Caco-2 (cell line): Measurements from ENCODE around the gene ATP2A1. TPM values are rescaled to one million over a fixed set of nuclear protein-coding genes. Genes with fewer than 3 reads are reported as not detected.

Experiments
- BruUV-seq: library from RNA; stranded (reverse); fragments of 400-500 nt; replicated peaks from 2 replicates; lab custom pipeline; 2021; lab: Mats Ljungman, UMichigan
- CTCF ChIA-PET: fragments of 300-600 bp; sonication (Branson Sonifier 250); formaldehyde crosslinking; loops from one replicate; lab custom pipeline; 2022; ENCODE audit warnings: antibody characterized with exemption; lab: Charles Lee
- POLR2A ChIA-PET: fragments of 300-600 bp; sonication (Branson Sonifier 250); formaldehyde crosslinking; loops from one replicate; lab custom pipeline; 2022; ENCODE audit warnings: antibody characterized with exemption; lab: Charles Lee
- DNase-seq, 2 experiments: peaks; one replicate each; pipeline versions ENCODE4 v3.0.0 to v3.0.0-alpha.2; 2020 to 2022
- H3K27me3 ChIP-seq: replicated peaks from 2 replicates; pipeline ENCODE4 v1.6.0; 2011; ENCODE audit warnings: low read length; ENCODE audit not compliant: control insufficient read depth, insufficient read depth
- H3K36me3 ChIP-seq: 2 replicates; pipeline ENCODE4 v1.5.1; 2011; ENCODE audit warnings: low read length; ENCODE audit not compliant: control insufficient read depth, insufficient read depth
- H3K4me1 ChIP-seq: fragments of 250-450 bp; sonication (Bioruptor Pico); 2 replicates; pipeline ENCODE4 v1.5.1; 2020; ENCODE audit warnings: mild to moderate bottlenecking
- H3K4me3 ChIP-seq: 2 replicates; pipeline ENCODE4 v1.5.1; 2011; ENCODE audit warnings: low read depth, mild to moderate bottlenecking, control low read depth, low read length
- H3K9me3 ChIP-seq: fragments of 250-450 bp; sonication (Bioruptor Pico); 2 replicates; pipeline ENCODE4 v1.5.1; 2020; ENCODE audit warnings: mild to moderate bottlenecking, moderate library complexity
- H3K27ac Mint-ChIP-seq: one replicate; pipeline ENCODE4 v1.8.0; 2022; ENCODE audit warnings: mixed read lengths; ENCODE audit not compliant: unreplicated experiment
- H3K27me3 Mint-ChIP-seq: one replicate; pipeline ENCODE4 v1.8.0; 2022; ENCODE audit warnings: mixed read lengths; ENCODE audit not compliant: insufficient read depth, unreplicated experiment
- H3K36me3 Mint-ChIP-seq: one replicate; pipeline ENCODE4 v1.8.0; 2022; ENCODE audit warnings: mild to moderate bottlenecking, mixed read lengths; ENCODE audit not compliant: insufficient read depth, unreplicated experiment
- H3K4me1 Mint-ChIP-seq: one replicate; pipeline ENCODE4 v1.8.0; 2022; ENCODE audit warnings: low read depth, mixed read lengths; ENCODE audit not compliant: unreplicated experiment
- H3K4me3 Mint-ChIP-seq: one replicate; pipeline ENCODE4 v1.8.0; 2022; ENCODE audit warnings: mild to moderate bottlenecking, moderate library complexity, mixed read lengths; ENCODE audit not compliant: unreplicated experiment
- H3K9me3 Mint-ChIP-seq: one replicate; pipeline ENCODE4 v1.8.0; 2022; ENCODE audit warnings: mixed read lengths; ENCODE audit not compliant: unreplicated experiment
- intact Hi-C: fragments of 100-400 bp; cut with micrococcal nuclease; formaldehyde crosslinking; loops from one replicate; pipeline ENCODE4 v1.10.0; 2022; ENCODE audit not compliant: unreplicated experiment
- total RNA-seq: library from RNA; stranded (reverse); gene quantifications from 2 replicates; pipeline ENCODE4 v1.2.3, GENCODE V29; 2022
- TF ChIP-seq, protein P1 (sequence below), 2 experiments: fragments of 200-600 bp in 1 of 2; IDR thresholded peaks; 1 replicate in 1 of 2; 2 replicates in 1 of 2; pipeline versions ENCODE4 v1.5.1 to v1.8.0; 2011 to 2022; ENCODE audit warnings: antibody characterized with exemption in 1 of 2, control low read depth in 1 of 2, inconsistent platforms in 1 of 2, low read depth in 1 of 2, low read length in 1 of 2, mild to moderate bottlenecking in 1 of 2, moderate library complexity in 1 of 2; ENCODE audit not compliant: insufficient read depth in 1 of 2, severe bottlenecking in 1 of 2, unreplicated experiment in 1 of 2

Gene ATP2A1
- total RNA-seq, 1 experiment from 2014 or later = 2.3 TPM

DNA sequence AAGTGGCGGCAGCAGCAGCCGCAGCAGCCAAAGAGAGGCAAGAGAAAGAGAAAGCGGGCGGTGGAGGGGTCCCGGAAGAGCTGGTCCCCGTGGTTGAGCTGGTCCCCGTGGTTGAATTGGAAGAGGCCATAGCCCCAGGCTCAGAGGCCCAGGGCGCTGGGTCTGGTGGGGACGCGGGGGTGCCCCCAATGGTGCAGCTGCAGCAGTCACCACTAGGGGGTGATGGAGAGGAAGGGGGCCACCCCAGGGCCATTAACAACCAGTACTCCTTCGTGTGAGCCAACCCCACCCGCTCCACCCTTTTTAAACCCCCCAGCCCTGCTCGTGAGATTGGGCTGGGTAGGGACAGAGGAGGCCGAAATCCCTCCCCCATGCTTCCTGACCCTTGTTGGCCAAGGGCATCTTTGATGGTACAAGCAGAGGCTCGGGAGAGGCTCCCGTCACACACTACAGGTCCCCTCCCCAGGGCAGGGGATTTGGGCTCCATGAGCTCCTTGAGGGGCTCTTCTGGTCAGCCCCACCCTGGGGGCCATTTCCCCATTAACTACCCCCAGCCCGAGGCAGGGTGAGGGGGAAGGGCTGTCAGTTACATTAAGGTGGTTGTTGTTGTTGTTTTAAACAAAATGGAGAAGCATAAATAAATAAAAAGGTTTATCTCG, 4.6 kb upstream of the ATP2A1 start:
- Mint-ChIP-seq H3K9me3 (no peaks in the 10 kb centered on the region), H3K4me3 (no peak overlapping the region), H3K27me3 (no peaks in the 10 kb centered on the region), H3K27ac (no peak overlapping the region), H3K4me1 (no peaks in the 10 kb centered on the region), H3K36me3 (peaks cover 63% of the 10 kb centered on the region)
- Histone ChIP-seq H3K4me1 (peaks cover 3% of the 10 kb centered on the region; the same call in 1 of the 2 replicates), H3K9me3 (no peaks in the 10 kb centered on the region), H3K4me3 (no peak overlapping the region), H3K36me3 (peaks cover 1% of the 10 kb centered on the region), H3K27me3 (no peaks in the 10 kb centered on the region)
- TF ChIP-seq, protein P1, sequence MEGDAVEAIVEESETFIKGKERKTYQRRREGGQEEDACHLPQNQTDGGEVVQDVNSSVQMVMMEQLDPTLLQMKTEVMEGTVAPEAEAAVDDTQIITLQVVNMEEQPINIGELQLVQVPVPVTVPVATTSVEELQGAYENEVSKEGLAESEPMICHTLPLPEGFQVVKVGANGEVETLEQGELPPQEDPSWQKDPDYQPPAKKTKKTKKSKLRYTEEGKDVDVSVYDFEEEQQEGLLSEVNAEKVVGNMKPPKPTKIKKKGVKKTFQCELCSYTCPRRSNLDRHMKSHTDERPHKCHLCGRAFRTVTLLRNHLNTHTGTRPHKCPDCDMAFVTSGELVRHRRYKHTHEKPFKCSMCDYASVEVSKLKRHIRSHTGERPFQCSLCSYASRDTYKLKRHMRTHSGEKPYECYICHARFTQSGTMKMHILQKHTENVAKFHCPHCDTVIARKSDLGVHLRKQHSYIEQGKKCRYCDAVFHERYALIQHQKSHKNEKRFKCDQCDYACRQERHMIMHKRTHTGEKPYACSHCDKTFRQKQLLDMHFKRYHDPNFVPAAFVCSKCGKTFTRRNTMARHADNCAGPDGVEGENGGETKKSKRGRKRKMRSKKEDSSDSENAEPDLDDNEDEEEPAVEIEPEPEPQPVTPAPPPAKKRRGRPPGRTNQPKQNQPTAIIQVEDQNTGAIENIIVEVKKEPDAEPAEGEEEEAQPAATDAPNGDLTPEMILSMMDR (IDR thresholded peaks at IDR 0.05; ENCODE audit: insufficient read depth in 1 of 2, low read depth in 1 of 2, low read length in 1 of 2, severe bottlenecking in 1 of 2, unreplicated experiment in 1 of 2) = peak; percentile 58 to 62
- ChIA-PET CTCF (interaction anchor here (1.0 kb wide), 1 partner anchor 28 kb away, joined by 3 read pairs; the partner anchor contains the start of gene TUFM), POLR2A (no interaction called here)
- peak in 1 of 2 experiments; percentile 56 for DNase-seq
- intact Hi-C loops = no loop called here
- BruUV-seq = TSS peak; percentile 28

DNA sequence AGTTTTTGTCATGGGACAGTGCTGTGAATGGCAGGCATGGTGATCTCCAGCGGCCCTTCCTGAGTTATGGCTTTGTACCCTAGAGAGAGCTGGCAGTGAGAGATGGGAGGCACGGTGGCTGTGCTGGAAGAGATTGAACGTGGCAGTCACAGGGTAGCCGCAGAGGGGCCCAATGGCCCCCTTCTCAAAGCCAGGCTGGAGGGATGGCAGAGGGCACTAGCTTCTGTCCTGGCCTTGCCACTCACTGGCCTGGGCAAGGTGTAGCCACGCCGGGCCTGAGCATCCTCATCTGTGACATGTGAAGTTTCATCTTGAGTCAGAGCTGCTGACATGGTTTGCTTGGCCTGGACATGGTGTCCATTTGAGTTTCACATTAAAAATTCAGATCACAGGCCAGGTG, 3.9 kb upstream of the ATP2A1 start:
- intact Hi-C loops = no loop called here
- POLR2A ChIA-PET = no interaction called here
- TF ChIP-seq, protein P1 (IDR thresholded peaks at IDR 0.05; ENCODE audit: insufficient read depth in 1 of 2, low read depth in 1 of 2, low read length in 1 of 2, severe bottlenecking in 1 of 2, unreplicated experiment in 1 of 2) = no peak
- no peak overlapping the region for H3K4me3 Mint-ChIP-seq
- peaks cover 59% of the 10 kb centered on the region for H3K36me3 Mint-ChIP-seq
- DNase-seq = no peak
- H3K4me3 ChIP-seq = no peak overlapping the region
- peaks cover 1% of the 10 kb centered on the region; the same call in 1 of the 2 replicates for H3K36me3 ChIP-seq
- no peaks in the 10 kb centered on the region for H3K9me3 Mint-ChIP-seq
- H3K4me1 Mint-ChIP-seq = no peaks in the 10 kb centered on the region
- H3K27me3 Mint-ChIP-seq = no peaks in the 10 kb centered on the region
- BruUV-seq = no TSS peak
- CTCF ChIA-PET = no interaction called here
- H3K27me3 ChIP-seq = no peaks in the 10 kb centered on the region
- H3K4me1 ChIP-seq = peaks cover 5% of the 10 kb centered on the region; the same call in 1 of the 2 replicates
- no peaks in the 10 kb centered on the region for H3K9me3 ChIP-seq
- H3K27ac Mint-ChIP-seq = no peak overlapping the region

DNA sequence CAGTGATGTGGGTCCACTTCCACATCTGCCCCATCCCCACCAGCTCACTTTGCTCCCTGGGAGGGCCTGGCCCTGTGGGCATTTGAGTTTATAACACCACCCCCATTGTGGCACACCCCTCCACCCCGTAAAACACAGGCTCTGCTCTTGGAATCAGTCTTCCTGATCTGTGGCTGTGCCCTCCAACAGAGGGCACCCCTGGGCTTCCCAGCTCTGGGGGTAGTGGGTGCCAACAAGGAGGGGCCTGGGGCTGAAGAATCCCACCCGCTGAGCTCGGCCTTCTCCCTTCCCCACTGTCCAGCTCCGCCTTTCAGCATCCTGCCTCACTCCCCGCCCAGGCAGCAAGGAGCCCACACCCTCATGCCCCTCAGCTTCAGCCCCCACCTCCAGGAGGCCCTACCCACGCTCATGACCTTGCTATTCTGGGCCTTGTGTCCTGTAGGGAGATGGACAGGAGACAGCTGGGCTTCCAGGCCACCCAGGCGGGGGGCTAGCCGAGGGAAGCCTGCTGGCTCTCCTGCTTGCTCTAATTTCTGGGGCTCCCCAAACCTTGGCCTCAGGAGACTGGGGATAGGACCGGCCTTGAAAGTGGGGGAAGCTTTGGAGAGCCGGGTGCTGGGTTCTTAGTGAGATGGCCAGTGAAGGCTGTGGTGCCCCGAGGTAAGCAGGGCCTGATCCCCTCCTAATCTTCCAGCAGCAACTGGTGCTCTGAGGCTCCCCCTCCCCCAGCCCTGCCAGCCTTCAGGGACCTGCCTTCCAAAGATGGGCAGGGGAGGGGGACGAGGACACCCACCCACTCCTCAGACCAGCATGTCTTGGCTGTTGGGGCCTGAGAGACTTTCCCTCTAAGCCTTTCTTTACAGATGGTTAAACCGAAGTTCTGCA, 2.9 kb upstream of the ATP2A1 start:
- Histone ChIP-seq H3K4me1 (peaks cover 5% of the 10 kb centered on the region; the same call in 1 of the 2 replicates), H3K9me3 (no peaks in the 10 kb centered on the region), H3K36me3 (peaks cover 2% of the 10 kb centered on the region; the same call in 1 of the 2 replicates), H3K27me3 (no peaks in the 10 kb centered on the region), H3K4me3 (no peak overlapping the region)
- POLR2A ChIA-PET = no interaction called here
- Mint-ChIP-seq H3K36me3 (peaks cover 52% of the 10 kb centered on the region), H3K27ac (no peak overlapping the region), H3K27me3 (no peaks in the 10 kb centered on the region), H3K4me1 (no peaks in the 10 kb centered on the region), H3K4me3 (no peak overlapping the region), H3K9me3 (no peaks in the 10 kb centered on the region)
- DNase-seq = no peak
- TF ChIP-seq, protein P1 (IDR thresholded peaks at IDR 0.05; ENCODE audit: insufficient read depth in 1 of 2, low read depth in 1 of 2, low read length in 1 of 2, severe bottlenecking in 1 of 2, unreplicated experiment in 1 of 2) = no peak
- no TSS peak for BruUV-seq
- intact Hi-C loops = no loop called here
- CTCF ChIA-PET = no interaction called here
